SJSA1 (cell line): Measurements from ENCODE around the gene CCBE1. TPM values are rescaled to one million over a fixed set of nuclear protein-coding genes. Genes with fewer than 3 reads are reported as not detected.

Source experiments
- DNase-seq, 2 experiments: peaks; one replicate each; pipeline ENCODE4 v3.0.0-alpha.2; 2015 to 2020; ENCODE audit warnings: low spot score in 2 of 2, low read depth in 1 of 2
- H3K27ac ChIP-seq: fragments of 250-450 bp; sonication (Bioruptor Pico); 2 replicates; pipeline ENCODE4 v1.5.1; 2020; ENCODE audit warnings: mild to moderate bottlenecking, moderate library complexity
- H3K27me3 ChIP-seq: fragments of 250-450 bp; sonication (Bioruptor Pico); replicated peaks from 2 replicates; pipeline ENCODE4 v1.5.1; 2020; ENCODE audit warnings: mild to moderate bottlenecking, moderate library complexity
- H3K36me3 ChIP-seq: fragments of 250-450 bp; sonication (Bioruptor Pico); 2 replicates; pipeline ENCODE4 v1.5.1; 2020; ENCODE audit warnings: mild to moderate bottlenecking
- H3K4me1 ChIP-seq: fragments of 250-450 bp; sonication (Bioruptor Pico); replicated peaks from 2 replicates; pipeline ENCODE4 v1.6.1; 2021; ENCODE audit warnings: mild to moderate bottlenecking
- H3K4me3 ChIP-seq: fragments of 250-450 bp; sonication (Bioruptor Pico); 2 replicates; pipeline ENCODE4 v1.5.1; 2020; ENCODE audit warnings: mild to moderate bottlenecking
- H3K9me3 ChIP-seq: fragments of 250-450 bp; sonication (Bioruptor Pico); replicated peaks from 2 replicates; pipeline ENCODE4 v1.5.1; 2020; ENCODE audit warnings: mild to moderate bottlenecking
- total RNA-seq: library from RNA; depleted of rRNA; stranded (reverse); fragments of >200 nt; shearing (Covaris generic); gene quantifications from 2 replicates; pipeline ENCODE4 v1.2.3, GENCODE V29; 2014

Gene CCBE1
- total RNA-seq, 1 experiment from 2014 or later: 5.1 TPM

GRCh38 chr18:59570101-59570775 lies 127.0 kb downstream of the CCBE1 start:
- no peaks in the 10 kb centered on the region for H3K27me3 ChIP-seq
- no peak overlapping the region for H3K4me3 ChIP-seq
- no peak for DNase-seq
- H3K4me1 ChIP-seq: no peaks in the 10 kb centered on the region
- no peaks in the 10 kb centered on the region for H3K36me3 ChIP-seq
- no peaks in the 10 kb centered on the region for H3K9me3 ChIP-seq
- H3K27ac ChIP-seq: no peak overlapping the region

- H3K9me3 ChIP-seq: no peaks in the 10 kb centered on the region
- no peaks in the 10 kb centered on the region for H3K36me3 ChIP-seq
- no peaks in the 10 kb centered on the region for H3K4me1 ChIP-seq
- H3K27me3 ChIP-seq: no peaks in the 10 kb centered on the region
- H3K27ac ChIP-seq: no peak overlapping the region
- no peak for DNase-seq
- no peak overlapping the region for H3K4me3 ChIP-seq
These were observed 127.8 kb downstream of the CCBE1 start for GRCh38 chr18:59569390-59569791.

GRCh38 chr18:59567431-59567830 lies 129.8 kb downstream of the CCBE1 start:
- H3K9me3 ChIP-seq: no peaks in the 10 kb centered on the region
- no peaks in the 10 kb centered on the region for H3K4me1 ChIP-seq
- H3K36me3 ChIP-seq: no peaks in the 10 kb centered on the region
- no peaks in the 10 kb centered on the region for H3K27me3 ChIP-seq
- H3K4me3 ChIP-seq: no peak overlapping the region
- no peak overlapping the region for H3K27ac ChIP-seq
- DNase-seq: no peak

- Histone ChIP-seq H3K9me3 (no peaks in the 10 kb centered on the region), H3K27ac (no peak overlapping the region), H3K4me3 (no peak overlapping the region), H3K27me3 (no peaks in the 10 kb centered on the region), H3K36me3 (no peaks in the 10 kb centered on the region), H3K4me1 (no peaks in the 10 kb centered on the region)
- no peak for DNase-seq
These were observed 130.7 kb downstream of the CCBE1 start for GRCh38 chr18:59566533-59566971.

GRCh38 chr18:59565957-59566356 lies 131.3 kb downstream of the CCBE1 start:
- Histone ChIP-seq H3K9me3 (no peaks in the 10 kb centered on the region), H3K4me1 (no peaks in the 10 kb centered on the region), H3K27ac (no peak overlapping the region), H3K36me3 (no peaks in the 10 kb centered on the region), H3K4me3 (no peak overlapping the region), H3K27me3 (no peaks in the 10 kb centered on the region)
- DNase-seq: no peak

GRCh38 chr18:59564561-59564960 lies 132.7 kb downstream of the CCBE1 start:
- Histone ChIP-seq H3K4me1 (no peaks in the 10 kb centered on the region), H3K27me3 (no peaks in the 10 kb centered on the region), H3K36me3 (no peaks in the 10 kb centered on the region), H3K9me3 (no peaks in the 10 kb centered on the region), H3K27ac (no peak overlapping the region), H3K4me3 (no peak overlapping the region)
- no peak for DNase-seq

- Histone ChIP-seq H3K9me3 (no peaks in the 10 kb centered on the region), H3K36me3 (no peaks in the 10 kb centered on the region), H3K27ac (no peak overlapping the region), H3K27me3 (no peaks in the 10 kb centered on the region), H3K4me3 (no peak overlapping the region), H3K4me1 (no peaks in the 10 kb centered on the region)
- DNase-seq: no peak
These were observed 133.9 kb downstream of the CCBE1 start for GRCh38 chr18:59563176-59563785.

GRCh38 chr18:59562751-59563150 lies 134.5 kb downstream of the CCBE1 start:
- Histone ChIP-seq H3K4me3 (no peak overlapping the region), H3K9me3 (no peaks in the 10 kb centered on the region), H3K36me3 (no peaks in the 10 kb centered on the region), H3K27ac (no peak overlapping the region), H3K4me1 (no peaks in the 10 kb centered on the region), H3K27me3 (no peaks in the 10 kb centered on the region)
- no peak for DNase-seq

- Histone ChIP-seq H3K4me1 (no peaks in the 10 kb centered on the region), H3K27me3 (no peaks in the 10 kb centered on the region)
- DNase-seq: no peak
These were observed 135.6 kb downstream of the CCBE1 start for GRCh38 chr18:59561612-59562011.

GRCh38 chr18:59560556-59560955 lies 136.7 kb downstream of the CCBE1 start:
- H3K36me3 ChIP-seq: no peaks in the 10 kb centered on the region
- no peaks in the 10 kb centered on the region for H3K9me3 ChIP-seq
- no peaks in the 10 kb centered on the region for H3K4me1 ChIP-seq
- no peak overlapping the region for H3K4me3 ChIP-seq
- no peak overlapping the region for H3K27ac ChIP-seq
- no peak for DNase-seq
- no peaks in the 10 kb centered on the region for H3K27me3 ChIP-seq

More at GRCh38 chr18:59561612-59562011, 135.6 kb downstream of the CCBE1 start:
- Histone ChIP-seq H3K4me3 (no peak overlapping the region), H3K36me3 (no peaks in the 10 kb centered on the region), H3K27ac (no peak overlapping the region), H3K9me3 (no peaks in the 10 kb centered on the region)

- Histone ChIP-seq H3K27me3 (no peaks in the 10 kb centered on the region), H3K27ac (no peak overlapping the region), H3K36me3 (no peaks in the 10 kb centered on the region), H3K9me3 (no peaks in the 10 kb centered on the region), H3K4me3 (no peak overlapping the region), H3K4me1 (no peaks in the 10 kb centered on the region)
- no peak for DNase-seq
These were observed 137.7 kb downstream of the CCBE1 start for GRCh38 chr18:59559528-59559927.

- H3K27ac ChIP-seq: no peak overlapping the region
- no peak for DNase-seq
These were observed 141.1 kb downstream of the CCBE1 start for GRCh38 chr18:59555995-59556659.

GRCh38 chr18:59554796-59555335 lies 142.4 kb downstream of the CCBE1 start:
- no peak for DNase-seq
- no peak overlapping the region for H3K4me3 ChIP-seq
- no peaks in the 10 kb centered on the region; the same call in 1 of the 2 replicates for H3K9me3 ChIP-seq
- no peaks in the 10 kb centered on the region for H3K4me1 ChIP-seq
- H3K27me3 ChIP-seq: no peaks in the 10 kb centered on the region
- no peaks in the 10 kb centered on the region for H3K36me3 ChIP-seq
- H3K27ac ChIP-seq: no peak overlapping the region

More at GRCh38 chr18:59555995-59556659, 141.1 kb downstream of the CCBE1 start:
- no peaks in the 10 kb centered on the region; the same call in 1 of the 2 replicates for H3K9me3 ChIP-seq
- H3K4me1 ChIP-seq: no peaks in the 10 kb centered on the region
- no peak overlapping the region for H3K4me3 ChIP-seq
- no peaks in the 10 kb centered on the region for H3K27me3 ChIP-seq
- H3K36me3 ChIP-seq: no peaks in the 10 kb centered on the region
